ENCODE data around the gene IVD.

IVD gene

GRCh38 chr15:40449275-40449674 lies 43.7 kb downstream of the IVD start:
- Histone ChIP-seq H3K9me2 (replicated peaks; ENCODE audit: control insufficient read depth, low read length) (no peaks in the 10 kb centered on the region), H3K4me1 (ENCODE audit: control insufficient read depth, low read length) (peaks cover 32% of the 10 kb centered on the region), H3K27me3 (ENCODE audit: control insufficient read depth, low read length) (no peaks in the 10 kb centered on the region), H4K20me1 (ENCODE audit: control insufficient read depth, insufficient read depth, low read depth, low read length) (peaks cover 15% of the 10 kb centered on the region), H3K36me3 (ENCODE audit: control insufficient read depth, low read length) (no peaks in the 10 kb centered on the region), H3K9me3 (ENCODE audit: control insufficient read depth, insufficient read depth, low read length) (no peaks in the 10 kb centered on the region), H3F3A (ENCODE audit: control insufficient read depth, insufficient read depth) (no peaks in the 10 kb centered on the region), H3K4me3 (ENCODE audit: low read length) (no peak overlapping the region), H3K79me2 (ENCODE audit: control insufficient read depth, low read length) (peaks cover 89% of the 10 kb centered on the region), H3K4me2 (ENCODE audit: low read length) (no peak overlapping the region), H3K27ac (ENCODE audit: low read depth, low read length) (no peak overlapping the region)
- no peak for TF ChIP-seq EZH2phosphoT487 (IDR thresholded peaks at IDR 0.05; ENCODE audit: borderline replicate concordance, low read length)
- no peak for TF ChIP-seq CTCF (IDR thresholded peaks at IDR 0.05; ENCODE audit: low read depth, low read length, poor library complexity, severe bottlenecking)

DNA sequence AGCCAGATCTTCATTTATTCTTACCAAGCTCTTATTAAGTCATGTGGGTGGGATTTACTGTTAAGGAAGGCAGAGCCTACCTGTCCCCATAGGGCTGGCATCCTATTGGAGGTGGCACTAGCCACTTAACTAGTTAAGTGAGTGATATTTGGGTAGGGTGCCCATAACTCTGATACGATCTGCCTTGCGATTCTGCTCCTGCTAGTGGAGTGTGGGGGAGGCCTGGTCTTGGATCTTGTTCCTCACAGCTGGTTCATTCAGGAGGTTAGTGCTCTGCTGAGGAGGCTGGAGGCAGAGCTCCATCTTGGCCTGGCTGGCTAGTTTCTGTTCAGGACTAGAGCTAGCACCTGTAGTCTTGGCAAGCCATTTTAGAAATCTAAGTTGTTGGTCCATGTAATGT lies 44.5 kb downstream of the IVD start:
- Histone ChIP-seq H4K20me1 (ENCODE audit: control insufficient read depth, insufficient read depth, low read depth, low read length) (peaks cover 12% of the 10 kb centered on the region), H3K79me2 (ENCODE audit: control insufficient read depth, low read length) (peaks cover 89% of the 10 kb centered on the region), H3K27ac (ENCODE audit: low read depth, low read length) (no peak overlapping the region)

DNA sequence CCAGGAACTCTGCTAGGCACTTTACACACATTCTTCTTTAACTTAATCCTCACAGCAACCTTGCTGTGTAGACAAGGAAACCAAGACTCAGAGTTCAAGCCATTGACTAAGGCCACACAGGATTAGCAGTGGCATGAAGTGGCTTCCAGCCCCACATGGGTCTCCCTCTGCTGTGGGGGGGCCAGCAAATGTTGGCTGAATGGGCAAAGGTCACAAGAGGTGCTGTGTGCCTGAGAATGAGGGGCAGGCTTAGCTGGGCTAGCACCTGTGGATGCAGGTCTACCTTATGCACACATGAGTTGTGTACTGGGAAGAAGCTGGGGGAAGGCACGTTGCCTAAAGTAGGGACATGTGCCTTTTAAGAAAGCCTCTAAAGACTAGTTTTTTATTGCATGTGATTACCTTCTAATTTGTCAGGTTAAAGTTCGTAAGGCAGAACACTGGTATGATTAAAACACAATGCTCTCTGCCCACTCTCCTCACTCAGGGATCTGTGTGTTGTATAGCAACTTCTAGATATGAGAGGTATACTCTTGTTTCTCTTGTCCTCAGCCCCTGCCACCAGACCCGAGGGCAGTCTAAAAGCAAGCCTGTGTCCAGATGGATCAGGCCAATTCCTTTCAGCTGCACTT lies 46.0 kb downstream of the IVD start:
- Histone ChIP-seq H3F3A (ENCODE audit: control insufficient read depth, insufficient read depth) (no peaks in the 10 kb centered on the region), H3K4me1 (ENCODE audit: control insufficient read depth, low read length) (peaks cover 32% of the 10 kb centered on the region), H3K79me2 (ENCODE audit: control insufficient read depth, low read length) (peaks cover 89% of the 10 kb centered on the region)

More for the DNA sequence above, 44.5 kb downstream of the IVD start:
- Histone ChIP-seq H3K4me2 (ENCODE audit: low read length) (no peak overlapping the region), H3K4me1 (ENCODE audit: control insufficient read depth, low read length) (peaks cover 32% of the 10 kb centered on the region), H3K4me3 (ENCODE audit: low read length) (no peak overlapping the region), H3K9me3 (ENCODE audit: control insufficient read depth, insufficient read depth, low read length) (no peaks in the 10 kb centered on the region), H3K36me3 (ENCODE audit: control insufficient read depth, low read length) (no peaks in the 10 kb centered on the region), H3F3A (ENCODE audit: control insufficient read depth, insufficient read depth) (no peaks in the 10 kb centered on the region), H3K27me3 (ENCODE audit: control insufficient read depth, low read length) (no peaks in the 10 kb centered on the region), H3K9me2 (replicated peaks; ENCODE audit: control insufficient read depth, low read length) (no peaks in the 10 kb centered on the region)
- no peak for TF ChIP-seq CTCF (IDR thresholded peaks at IDR 0.05; ENCODE audit: low read depth, low read length, poor library complexity, severe bottlenecking)
- TF ChIP-seq EZH2phosphoT487 (IDR thresholded peaks at IDR 0.05; ENCODE audit: borderline replicate concordance, low read length): no peak

More for the DNA sequence above, 46.0 kb downstream of the IVD start:
- Histone ChIP-seq H3K4me3 (ENCODE audit: low read length) (peak overlapping the region; percentile 13; the same call in 1 of the 2 replicates), H3K9me3 (ENCODE audit: control insufficient read depth, insufficient read depth, low read length) (no peaks in the 10 kb centered on the region), H3K27ac (ENCODE audit: low read depth, low read length) (peak overlapping the region; percentile 6; the same call in 1 of the 2 replicates), H3K4me2 (ENCODE audit: low read length) (peak overlapping the region; percentile 53), H4K20me1 (ENCODE audit: control insufficient read depth, insufficient read depth, low read depth, low read length) (peaks cover 15% of the 10 kb centered on the region), H3K36me3 (ENCODE audit: control insufficient read depth, low read length) (no peaks in the 10 kb centered on the region), H3K9me2 (replicated peaks; ENCODE audit: control insufficient read depth, low read length) (no peaks in the 10 kb centered on the region), H3K27me3 (ENCODE audit: control insufficient read depth, low read length) (no peaks in the 10 kb centered on the region)
- TF ChIP-seq CTCF (IDR thresholded peaks at IDR 0.05; ENCODE audit: low read depth, low read length, poor library complexity, severe bottlenecking): no peak
- TF ChIP-seq EZH2phosphoT487 (IDR thresholded peaks at IDR 0.05; ENCODE audit: borderline replicate concordance, low read length): no peak

Data from DOHH2 (cell line).